Stimulated activated memory B cell treated with anti-CD40 and anti-IgM and Interleukin-4, amounts not matched to agents 10 μg/mL and 1 μg/mL and 100 μg/mL, for 72 hours (primary cell): ENCODE data around the gene ACADVL.

Source experiments
- ATAC-seq: fragments of 150-1000 bp; cut with Tn5 transposase; 2 replicates; pipeline ENCODE4 v1.10.0; 2021
- H3K27ac Mint-ChIP-seq: one replicate; pipeline ENCODE4 v1.8.0; 2022; ENCODE audit warnings: mild to moderate bottlenecking, mixed read lengths
- H3K27me3 Mint-ChIP-seq: one replicate; pipeline ENCODE4 v1.8.0; 2022; ENCODE audit warnings: mixed read lengths
- H3K36me3 Mint-ChIP-seq: one replicate; pipeline ENCODE4 v1.8.0; 2022; ENCODE audit warnings: mixed read lengths
- H3K4me1 Mint-ChIP-seq: one replicate; pipeline ENCODE4 v1.8.0; 2022; ENCODE audit warnings: mixed read lengths
- H3K4me3 Mint-ChIP-seq: one replicate; pipeline ENCODE4 v1.8.0; 2022; ENCODE audit warnings: mild to moderate bottlenecking, moderate library complexity, mixed read lengths
- H3K9me3 Mint-ChIP-seq: one replicate; pipeline ENCODE4 v1.8.0; 2022; ENCODE audit warnings: mixed read lengths

The ACADVL gene

GRCh38 chr17:7183433-7184090 is 36.2 kb upstream of the ACADVL start:
- no peak for ATAC-seq
- H3K36me3 Mint-ChIP-seq, result no peaks in the 10 kb centered on the region
- H3K27me3 Mint-ChIP-seq, result peaks cover 9% of the 10 kb centered on the region
- peaks cover 7% of the 10 kb centered on the region for H3K4me1 Mint-ChIP-seq
- H3K4me3 Mint-ChIP-seq, result no peak overlapping the region
- H3K9me3 Mint-ChIP-seq, result no peaks in the 10 kb centered on the region
- H3K27ac Mint-ChIP-seq, result no peak overlapping the region

- ATAC-seq, result no peak
Observed at GRCh38 chr17:7184091-7184488, 35.6 kb upstream of the ACADVL start.

GRCh38 chr17:7184647-7185046 is 35.1 kb upstream of the ACADVL start:
- Mint-ChIP-seq H3K27me3 (peaks cover 9% of the 10 kb centered on the region), H3K36me3 (no peaks in the 10 kb centered on the region), H3K9me3 (no peaks in the 10 kb centered on the region), H3K4me1 (peaks cover 7% of the 10 kb centered on the region), H3K4me3 (no peak overlapping the region), H3K27ac (no peak overlapping the region)
- no peak for ATAC-seq

More at GRCh38 chr17:7184091-7184488, 35.6 kb upstream of the ACADVL start:
- H3K27ac Mint-ChIP-seq, result no peak overlapping the region
- no peak overlapping the region for H3K4me3 Mint-ChIP-seq
- H3K9me3 Mint-ChIP-seq, result no peaks in the 10 kb centered on the region
- H3K4me1 Mint-ChIP-seq, result peaks cover 7% of the 10 kb centered on the region
- H3K27me3 Mint-ChIP-seq, result peaks cover 9% of the 10 kb centered on the region
- no peaks in the 10 kb centered on the region for H3K36me3 Mint-ChIP-seq

- Mint-ChIP-seq H3K36me3 (no peaks in the 10 kb centered on the region), H3K9me3 (no peaks in the 10 kb centered on the region), H3K4me1 (peaks cover 7% of the 10 kb centered on the region), H3K4me3 (no peak overlapping the region), H3K27ac (no peak overlapping the region), H3K27me3 (peaks cover 9% of the 10 kb centered on the region)
- ATAC-seq, result no peak
Observed at GRCh38 chr17:7186241-7186640, 33.5 kb upstream of the ACADVL start.

GRCh38 chr17:7190276-7190917 is 29.3 kb upstream of the ACADVL start:
- H3K27ac Mint-ChIP-seq, result no peak overlapping the region
- H3K4me1 Mint-ChIP-seq, result peaks cover 7% of the 10 kb centered on the region
- H3K27me3 Mint-ChIP-seq, result peaks cover 9% of the 10 kb centered on the region
- H3K36me3 Mint-ChIP-seq, result no peaks in the 10 kb centered on the region
- no peaks in the 10 kb centered on the region for H3K9me3 Mint-ChIP-seq
- H3K4me3 Mint-ChIP-seq, result no peak overlapping the region
- no peak for ATAC-seq

- H3K4me3 Mint-ChIP-seq, result no peak overlapping the region
- no peak overlapping the region for H3K27ac Mint-ChIP-seq
- peaks cover 9% of the 10 kb centered on the region for H3K27me3 Mint-ChIP-seq
- no peak for ATAC-seq
- H3K4me1 Mint-ChIP-seq, result peaks cover 7% of the 10 kb centered on the region
- H3K9me3 Mint-ChIP-seq, result no peaks in the 10 kb centered on the region
- H3K36me3 Mint-ChIP-seq, result no peaks in the 10 kb centered on the region
Observed at GRCh38 chr17:7191069-7191468, 28.7 kb upstream of the ACADVL start.

- peaks cover 3% of the 10 kb centered on the region for H3K27me3 Mint-ChIP-seq
- H3K36me3 Mint-ChIP-seq, result no peaks in the 10 kb centered on the region
- no peak overlapping the region for H3K4me3 Mint-ChIP-seq
- no peak overlapping the region for H3K27ac Mint-ChIP-seq
- peaks cover 1% of the 10 kb centered on the region for H3K4me1 Mint-ChIP-seq
- no peak for ATAC-seq
- H3K9me3 Mint-ChIP-seq, result no peaks in the 10 kb centered on the region
Observed at GRCh38 chr17:7191571-7192270, 28.0 kb upstream of the ACADVL start.

GRCh38 chr17:7192271-7192937 is 27.3 kb upstream of the ACADVL start:
- no peaks in the 10 kb centered on the region for H3K36me3 Mint-ChIP-seq
- no peaks in the 10 kb centered on the region for H3K27me3 Mint-ChIP-seq
- no peaks in the 10 kb centered on the region for H3K9me3 Mint-ChIP-seq
- H3K4me1 Mint-ChIP-seq, result no peaks in the 10 kb centered on the region
- H3K27ac Mint-ChIP-seq, result no peak overlapping the region
- no peak for ATAC-seq
- no peak overlapping the region for H3K4me3 Mint-ChIP-seq

- Mint-ChIP-seq H3K36me3 (no peaks in the 10 kb centered on the region), H3K9me3 (no peaks in the 10 kb centered on the region), H3K27ac (no peak overlapping the region), H3K4me1 (no peaks in the 10 kb centered on the region), H3K27me3 (no peaks in the 10 kb centered on the region), H3K4me3 (no peak overlapping the region)
- ATAC-seq, result no peak
Observed at GRCh38 chr17:7195971-7196370, 23.8 kb upstream of the ACADVL start.

GRCh38 chr17:7196651-7197401 is 22.9 kb upstream of the ACADVL start:
- H3K27me3 Mint-ChIP-seq, result no peaks in the 10 kb centered on the region
- H3K27ac Mint-ChIP-seq, result no peak overlapping the region
- ATAC-seq, result no peak
- H3K4me1 Mint-ChIP-seq, result no peaks in the 10 kb centered on the region
- H3K4me3 Mint-ChIP-seq, result no peak overlapping the region
- H3K9me3 Mint-ChIP-seq, result no peaks in the 10 kb centered on the region
- H3K36me3 Mint-ChIP-seq, result no peaks in the 10 kb centered on the region

- peaks cover 39% of the 10 kb centered on the region for H3K4me1 Mint-ChIP-seq
- H3K36me3 Mint-ChIP-seq, result no peaks in the 10 kb centered on the region
- peak overlapping the region; percentile 54 for H3K4me3 Mint-ChIP-seq
- no peaks in the 10 kb centered on the region for H3K9me3 Mint-ChIP-seq
- H3K27me3 Mint-ChIP-seq, result no peaks in the 10 kb centered on the region
- no peak for ATAC-seq
- H3K27ac Mint-ChIP-seq, result peak overlapping the region; percentile 79
Observed at GRCh38 chr17:7203391-7203790, 16.3 kb upstream of the ACADVL start.

GRCh38 chr17:7204336-7204735 is 15.4 kb upstream of the ACADVL start:
- H3K4me3 Mint-ChIP-seq, result peak overlapping the region; percentile 78
- H3K9me3 Mint-ChIP-seq, result no peaks in the 10 kb centered on the region
- H3K4me1 Mint-ChIP-seq, result peaks cover 39% of the 10 kb centered on the region
- no peak for ATAC-seq
- H3K36me3 Mint-ChIP-seq, result no peaks in the 10 kb centered on the region
- no peaks in the 10 kb centered on the region for H3K27me3 Mint-ChIP-seq
- peak overlapping the region; percentile 79 for H3K27ac Mint-ChIP-seq

GRCh38 chr17:7204828-7205461 is 14.8 kb upstream of the ACADVL start:
- H3K27me3 Mint-ChIP-seq, result no peaks in the 10 kb centered on the region
- peaks cover 39% of the 10 kb centered on the region for H3K4me1 Mint-ChIP-seq
- no peaks in the 10 kb centered on the region for H3K36me3 Mint-ChIP-seq
- H3K27ac Mint-ChIP-seq, result peak overlapping the region; percentile 79
- peak; percentile 95 for ATAC-seq
- peak overlapping the region; percentile 78 for H3K4me3 Mint-ChIP-seq
- H3K9me3 Mint-ChIP-seq, result no peaks in the 10 kb centered on the region

GRCh38 chr17:7205561-7205960 is 14.2 kb upstream of the ACADVL start:
- Mint-ChIP-seq H3K27ac (peak overlapping the region; percentile 79), H3K4me1 (peaks cover 39% of the 10 kb centered on the region), H3K36me3 (no peaks in the 10 kb centered on the region), H3K27me3 (no peaks in the 10 kb centered on the region), H3K9me3 (no peaks in the 10 kb centered on the region), H3K4me3 (peak overlapping the region; percentile 78)
- no peak for ATAC-seq
